Activated T-cell treated with anti-CD3 and anti-CD28 coated beads, Interleukin-2, amount 50 U/mL, for 4 hours (primary cell): Measurements from ENCODE around the gene MYLK3. TPM values are rescaled to one million over a fixed set of nuclear protein-coding genes. Genes with fewer than 3 reads are reported as not detected.

Experiments
- ATAC-seq, 2 donors: fragments of 200-7000 bp; cut with Tn5 transposase; one replicate each; pipeline ENCODE4 v1.10.0; 2021
- DNase-seq: peaks from one replicate; pipeline ENCODE4 v3.0.0-alpha.2; 2020
- H3K27me3 Mint-ChIP-seq: one replicate; pipeline ENCODE4 v1.8.0; 2021; ENCODE audit warnings: low read depth, mixed read lengths
- H3K36me3 Mint-ChIP-seq: one replicate; pipeline ENCODE4 v1.8.0; 2022; ENCODE audit warnings: mixed read lengths; ENCODE audit not compliant: insufficient read depth
- H3K4me1 Mint-ChIP-seq: one replicate; pipeline ENCODE4 v1.8.0; 2021; ENCODE audit warnings: low read depth, mixed read lengths
- H3K4me3 Mint-ChIP-seq: one replicate; pipeline ENCODE4 v1.8.0; 2021; ENCODE audit warnings: mild to moderate bottlenecking, moderate library complexity, mixed read lengths
- H3K9me3 Mint-ChIP-seq: one replicate; pipeline ENCODE4 v1.8.0; 2021; ENCODE audit warnings: mixed read lengths
- total RNA-seq, 3 donors: library from RNA; stranded (reverse); gene quantifications; one replicate each; pipeline ENCODE4 v1.2.1, GENCODE V29; 2021

The MYLK3 gene
- total RNA-seq, 3 donors from 2014 or later = 0.19 to 0.90 (median 0.23) TPM

DNA sequence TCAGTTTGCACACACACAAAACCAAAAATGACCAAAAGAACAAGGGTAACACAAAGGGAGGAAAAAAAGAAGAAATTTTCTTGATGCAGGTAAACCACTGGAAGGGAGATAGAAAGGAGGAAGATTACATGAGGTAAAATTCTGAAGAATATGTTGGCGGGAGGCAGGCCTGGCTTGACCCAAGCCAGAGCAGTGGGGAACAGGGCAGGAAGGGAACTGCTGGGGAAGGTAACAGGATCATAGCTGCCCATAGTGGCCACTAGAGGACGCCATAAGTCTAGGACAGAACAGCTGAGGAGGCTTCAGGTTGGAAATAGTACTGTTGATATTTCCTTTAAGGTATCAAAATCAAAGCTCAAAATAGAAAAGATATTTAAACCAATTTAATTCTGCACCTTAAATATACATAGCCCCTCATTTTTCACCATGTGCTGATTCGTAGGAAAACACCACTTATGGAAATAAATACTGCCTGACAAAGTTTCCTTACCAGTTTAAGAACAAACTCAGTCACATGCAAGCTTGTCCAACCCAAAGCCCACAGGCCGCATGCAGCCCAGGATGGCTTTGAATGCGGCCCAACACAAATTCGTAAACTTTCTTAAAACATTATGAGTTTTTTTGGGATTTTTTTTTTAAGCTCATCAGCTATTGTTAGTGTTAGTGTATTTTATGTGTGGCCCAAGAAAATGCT, 74.7 kb downstream of the MYLK3 start:
- Mint-ChIP-seq H3K9me3 (no peaks in the 10 kb centered on the region), H3K4me1 (no peaks in the 10 kb centered on the region), H3K36me3 (peaks cover 40% of the 10 kb centered on the region), H3K4me3 (no peak overlapping the region), H3K27me3 (no peaks in the 10 kb centered on the region)
- peak; percentile 85 to 88 for ATAC-seq
- peak; percentile 19 for DNase-seq

DNA sequence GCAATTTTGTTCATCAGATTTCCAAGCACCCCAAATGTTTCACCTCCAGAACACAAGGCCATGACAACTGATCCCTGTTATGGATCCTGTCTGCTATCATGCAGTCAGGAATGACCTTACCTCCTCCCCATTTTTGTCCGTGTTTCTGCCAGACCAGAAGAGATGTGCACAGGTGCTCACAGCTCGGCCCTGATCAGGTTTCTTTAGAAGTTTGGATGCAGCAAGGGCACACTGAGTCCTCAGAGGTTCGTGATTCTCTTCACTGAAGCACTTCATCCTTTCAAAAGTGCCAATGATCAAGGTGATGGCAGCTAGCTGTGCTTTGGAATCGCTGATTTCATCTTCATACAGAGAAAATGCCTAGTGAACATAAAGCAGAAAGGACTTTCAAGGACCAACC, 86.0 kb downstream of the MYLK3 start:
- peaks cover 36% of the 10 kb centered on the region for H3K36me3 Mint-ChIP-seq
- no peak for DNase-seq
- no peak for ATAC-seq

DNA sequence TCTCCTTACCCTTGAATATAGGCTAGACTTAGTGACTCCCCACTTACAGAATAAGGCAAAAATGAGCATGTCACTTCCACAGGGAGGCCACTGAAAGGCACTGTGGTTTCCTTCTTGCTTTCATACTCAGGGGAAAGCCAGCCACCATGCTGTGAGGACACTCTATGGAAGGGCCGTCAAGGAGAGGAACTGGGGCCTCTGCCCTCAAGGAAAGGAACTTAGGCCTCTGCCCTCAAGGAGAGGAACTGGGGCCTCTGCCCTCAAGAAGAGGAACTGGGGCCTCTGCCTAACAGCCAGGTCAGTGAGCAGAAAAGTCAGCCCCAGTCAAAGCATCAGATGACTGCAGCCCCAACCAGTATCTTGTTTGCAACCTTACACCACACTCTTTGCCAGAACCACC, 89.2 kb downstream of the MYLK3 start:
- peaks cover 31% of the 10 kb centered on the region for H3K36me3 Mint-ChIP-seq
- peaks cover 6% of the 10 kb centered on the region for H3K4me1 Mint-ChIP-seq
- DNase-seq (no peak), ATAC-seq (peak; percentile 65 to 66)
- H3K27me3 Mint-ChIP-seq = no peaks in the 10 kb centered on the region
- no peaks in the 10 kb centered on the region for H3K9me3 Mint-ChIP-seq
- no peak overlapping the region for H3K4me3 Mint-ChIP-seq

More for the DNA sequence above, 86.0 kb downstream of the MYLK3 start:
- peaks cover 6% of the 10 kb centered on the region for H3K4me1 Mint-ChIP-seq
- H3K27me3 Mint-ChIP-seq = no peaks in the 10 kb centered on the region
- no peak overlapping the region for H3K4me3 Mint-ChIP-seq
- H3K9me3 Mint-ChIP-seq = no peaks in the 10 kb centered on the region

Other genes with a start within 250 kb of the MYLK3 start
- gene SHCBP1, start 127.0 kb downstream of the MYLK3 start, total RNA-seq = 10 to 100 TPM in 2 of 3 donors, 1 to 10 TPM in 1; 8.6 to 15.0 (median 13.1) TPM
- 10 to 100 TPM; 87.2 to 94.5 (median 94.5) TPM for gene VPS35, start 59.2 kb downstream of the MYLK3 start, total RNA-seq
- gene ORC6, start 58.7 kb downstream of the MYLK3 start, total RNA-seq = 10 to 100 TPM; 47.8 to 56.0 (median 50.1) TPM
- 10 to 100 TPM; 19.5 to 24.8 (median 22.4) TPM for gene C16orf87, start 82.8 kb upstream of the MYLK3 start, total RNA-seq
- 10 to 100 TPM in 2 of 3 donors, 1 to 10 TPM in 1; 8.8 to 18.1 (median 11.2) TPM for gene GPT2, start 136.0 kb upstream of the MYLK3 start, total RNA-seq
- 100 to 1,000 TPM in 2 of 3 donors, 10 to 100 TPM in 1; 90.0 to 105 (median 102) TPM for gene DNAJA2, start 225.3 kb upstream of the MYLK3 start, total RNA-seq